Measurements from ENCODE around the gene TNNI3K.

The TNNI3K gene

GRCh38 chr1:74436078-74436477 is 200.9 kb downstream of the TNNI3K start:
- DNase-seq (ENCODE audit: low read depth, low spot score): no peak

GRCh38 chr1:74437035-74437434 is 201.8 kb downstream of the TNNI3K start:
- DNase-seq (ENCODE audit: low read depth, low spot score): no peak

GRCh38 chr1:74452035-74452434 is 216.8 kb downstream of the TNNI3K start:
- DNase-seq (ENCODE audit: low read depth, low spot score): no peak

- DNase-seq (ENCODE audit: low read depth, low spot score): no peak
These were observed 218.1 kb downstream of the TNNI3K start for GRCh38 chr1:74453277-74453676.

- DNase-seq (ENCODE audit: low read depth, low spot score): no peak
These were observed 220.2 kb downstream of the TNNI3K start for GRCh38 chr1:74455390-74455789.

GRCh38 chr1:74457253-74457652 is 222.1 kb downstream of the TNNI3K start:
- DNase-seq (ENCODE audit: low read depth, low spot score): no peak

- DNase-seq (ENCODE audit: low read depth, low spot score): no peak
These were observed 228.3 kb downstream of the TNNI3K start for GRCh38 chr1:74463333-74463988.

- DNase-seq (ENCODE audit: low read depth, low spot score): no peak
These were observed 228.8 kb downstream of the TNNI3K start for GRCh38 chr1:74464037-74464436.

- DNase-seq (ENCODE audit: low read depth, low spot score): no peak
These were observed 230.1 kb downstream of the TNNI3K start for GRCh38 chr1:74465193-74465681.

GRCh38 chr1:74467786-74468377 is 232.7 kb downstream of the TNNI3K start:
- DNase-seq (ENCODE audit: low read depth, low spot score): no peak

- no peak for DNase-seq (ENCODE audit: low read depth, low spot score)
These were observed 233.9 kb downstream of the TNNI3K start for GRCh38 chr1:74468982-74469603.

GRCh38 chr1:74470251-74470650 is 235.1 kb downstream of the TNNI3K start:
- DNase-seq (ENCODE audit: low read depth, low spot score): no peak

GRCh38 chr1:74470936-74471335 is 235.7 kb downstream of the TNNI3K start:
- no peak for DNase-seq (ENCODE audit: low read depth, low spot score)

- DNase-seq (ENCODE audit: low read depth, low spot score): no peak
These were observed 236.3 kb downstream of the TNNI3K start for GRCh38 chr1:74471470-74471869.

- DNase-seq (ENCODE audit: low read depth, low spot score): no peak
These were observed 239.4 kb downstream of the TNNI3K start for GRCh38 chr1:74474585-74474984.

GRCh38 chr1:74478979-74479378 is 243.8 kb downstream of the TNNI3K start:
- no peak for DNase-seq (ENCODE audit: low read depth, low spot score)

GRCh38 chr1:74480068-74480467 is 244.9 kb downstream of the TNNI3K start:
- DNase-seq (ENCODE audit: low read depth, low spot score): no peak

- DNase-seq (ENCODE audit: low read depth, low spot score): no peak
These were observed 246.4 kb downstream of the TNNI3K start for GRCh38 chr1:74481607-74482006.

- DNase-seq (ENCODE audit: low read depth, low spot score): no peak
These were observed 250.4 kb downstream of the TNNI3K start for GRCh38 chr1:74485622-74486021.

GRCh38 chr1:74486036-74486435 is 250.8 kb downstream of the TNNI3K start:
- DNase-seq (ENCODE audit: low read depth, low spot score): no peak

GRCh38 chr1:74496669-74497068 is 261.5 kb downstream of the TNNI3K start:
- no peak for DNase-seq (ENCODE audit: low read depth, low spot score)

- DNase-seq (ENCODE audit: low read depth, low spot score): no peak
These were observed 263.7 kb downstream of the TNNI3K start for GRCh38 chr1:74498901-74499300.

- no peak for DNase-seq (ENCODE audit: low read depth, low spot score)
These were observed 267.2 kb downstream of the TNNI3K start for GRCh38 chr1:74502432-74502831.

Data from iPS DF 19.7 (cell line).